Progenitor cell of endocrine pancreas (in vitro differentiated cells): ENCODE measurements around the gene CHCHD10. TPM values are rescaled to one million over a fixed set of nuclear protein-coding genes. Genes with fewer than 3 reads are reported as not detected.

Source experiments
- DNase-seq: peaks from one replicate; pipeline ENCODE4 v3.0.0; 2021; ENCODE audit warnings: low spot score; ENCODE audit not compliant: unreplicated experiment
- H3K27ac Mint-ChIP-seq: 2 replicates; pipeline ENCODE4 v1.8.0; 2021; ENCODE audit warnings: mild to moderate bottlenecking, moderate library complexity, mixed read lengths
- H3K27me3 Mint-ChIP-seq: 2 replicates; pipeline ENCODE4 v1.8.0; 2021; ENCODE audit warnings: mixed read lengths
- H3K36me3 Mint-ChIP-seq: 2 replicates; pipeline ENCODE4 v1.8.0; 2022; ENCODE audit warnings: mixed read lengths; ENCODE audit not compliant: insufficient read depth
- H3K4me1 Mint-ChIP-seq: 2 replicates; pipeline ENCODE4 v1.8.0; 2021; ENCODE audit warnings: low read depth, mixed read lengths
- H3K4me3 Mint-ChIP-seq: 2 replicates; pipeline ENCODE4 v1.8.0; 2021; ENCODE audit warnings: low read depth, mild to moderate bottlenecking, moderate library complexity, mixed read lengths
- H3K9me3 Mint-ChIP-seq: 2 replicates; pipeline ENCODE4 v1.8.0; 2021; ENCODE audit warnings: low read depth, mixed read lengths
- CTCF ChIP-seq: fragments of 200-600 bp; sonication (generic); IDR thresholded peaks from one replicate; pipeline ENCODE4 v1.5.0; 2021; ENCODE audit warnings: antibody characterized with exemption, mild to moderate bottlenecking; ENCODE audit not compliant: unreplicated experiment
- total RNA-seq: library from RNA; stranded (reverse); gene quantifications from 2 replicates; pipeline ENCODE4 v1.2.1, GENCODE V29; 2021

CHCHD10 gene
- total RNA-seq, 1 donor from 2014 or later, result 42.3 TPM

- H3K4me1 Mint-ChIP-seq, result peaks cover 6% of the 10 kb centered on the region
- no peak for TF ChIP-seq CTCF
- no peak for DNase-seq
- peak overlapping the region; percentile 82 for H3K4me3 Mint-ChIP-seq
- no peak overlapping the region for H3K27ac Mint-ChIP-seq
- no peaks in the 10 kb centered on the region for H3K36me3 Mint-ChIP-seq
- no peaks in the 10 kb centered on the region for H3K9me3 Mint-ChIP-seq
- no peaks in the 10 kb centered on the region for H3K27me3 Mint-ChIP-seq
These were observed 484 bp downstream of the CHCHD10 start for GRCh38 chr22:23767303-23767672.

- DNase-seq, result no peak
- Mint-ChIP-seq H3K9me3 (no peaks in the 10 kb centered on the region), H3K4me3 (no peak overlapping the region), H3K36me3 (no peaks in the 10 kb centered on the region), H3K27me3 (peaks cover 3% of the 10 kb centered on the region), H3K27ac (no peak overlapping the region), H3K4me1 (peaks cover 4% of the 10 kb centered on the region)
- TF ChIP-seq CTCF, result no peak
These were observed 2.6 kb downstream of the CHCHD10 start for GRCh38 chr22:23764899-23765881.

GRCh38 chr22:23763954-23764353, 3.8 kb downstream of the CHCHD10 start:
- no peaks in the 10 kb centered on the region for H3K9me3 Mint-ChIP-seq
- no peak for TF ChIP-seq CTCF
- no peaks in the 10 kb centered on the region for H3K36me3 Mint-ChIP-seq
- peaks cover 4% of the 10 kb centered on the region for H3K27me3 Mint-ChIP-seq
- no peak for DNase-seq
- H3K27ac Mint-ChIP-seq, result no peak overlapping the region
- no peak overlapping the region for H3K4me3 Mint-ChIP-seq
- peaks cover 4% of the 10 kb centered on the region for H3K4me1 Mint-ChIP-seq

GRCh38 chr22:23763579-23763945, 4.2 kb downstream of the CHCHD10 start:
- H3K27ac Mint-ChIP-seq, result no peak overlapping the region
- no peaks in the 10 kb centered on the region for H3K36me3 Mint-ChIP-seq

More at GRCh38 chr22:23763579-23763945, 4.2 kb downstream of the CHCHD10 start:
- no peak for TF ChIP-seq CTCF
- Mint-ChIP-seq H3K4me1 (peaks cover 4% of the 10 kb centered on the region), H3K9me3 (no peaks in the 10 kb centered on the region), H3K4me3 (no peak overlapping the region), H3K27me3 (peaks cover 4% of the 10 kb centered on the region)
- DNase-seq, result no peak
